IMR-90 (cell line): ENCODE data around the gene CORO1C. TPM values are rescaled to one million over a fixed set of nuclear protein-coding genes. Genes with fewer than 3 reads are reported as not detected.

Source experiments
- ATAC-seq: fragments of 200-7000 bp; cut with Tn5 transposase; 2 replicates; pipeline ENCODE4 v1.9.1; 2020; ENCODE audit warnings: low read depth, mild to moderate bottlenecking, moderate library complexity
- BruUV-seq: library from RNA; stranded (reverse); fragments of 400-500 nt; replicated peaks from 2 replicates; lab custom pipeline; 2021; lab: Mats Ljungman, UMichigan
- CTCF ChIA-PET: fragments of 300-600 bp; formaldehyde crosslinking; extraction: SDS; loops from one replicate; lab custom pipeline; 2021; ENCODE audit warnings: antibody characterized with exemption; lab: Yijun Ruan, JAX
- POLR2A ChIA-PET: fragments of 300-600 bp; sonication (Branson Sonifier 250); formaldehyde crosslinking; loops from one replicate; lab custom pipeline; 2022; ENCODE audit warnings: antibody characterized with exemption; ENCODE audit not compliant: unreplicated experiment; lab: Charles Lee
- DNase-seq: peaks from one replicate; pipeline ENCODE4 v3.0.0; 2013
- H2AFZ ChIP-seq: replicated peaks from 2 replicates; pipeline ENCODE3; 2013; ENCODE audit warnings: low read length, mild to moderate bottlenecking; ENCODE audit not compliant: poor library complexity
- H2AK5ac ChIP-seq: 2 replicates; pipeline ENCODE4 v1.6.1; 2013; ENCODE audit warnings: low read depth, low read length, inconsistent platforms
- H2AK9ac ChIP-seq: replicated peaks from 2 replicates; pipeline ENCODE3; 2013; ENCODE audit warnings: mild to moderate bottlenecking, low read depth, low read length, moderate library complexity; ENCODE audit not compliant: poor library complexity
- H2BK120ac ChIP-seq: 2 replicates; pipeline ENCODE4 v1.6.1; 2013; ENCODE audit warnings: low read depth, low read length, inconsistent platforms
- H2BK15ac ChIP-seq: 3 replicates; pipeline ENCODE4 v1.6.1; 2013; ENCODE audit warnings: low read depth, low read length, inconsistent platforms
- H2BK20ac ChIP-seq: 2 replicates; pipeline ENCODE4 v1.6.1; 2013; ENCODE audit warnings: low read depth, mild to moderate bottlenecking, inconsistent platforms, low read length, moderate library complexity
- H2BK5ac ChIP-seq: 2 replicates; pipeline ENCODE4 v1.6.1; 2013; ENCODE audit warnings: mild to moderate bottlenecking, low read depth, low read length, inconsistent platforms; ENCODE audit not compliant: poor library complexity, severe bottlenecking
- H3K14ac ChIP-seq: replicated peaks from 2 replicates; pipeline ENCODE4 v1.6.1; 2013; ENCODE audit warnings: low read depth, low read length, inconsistent platforms
- H3K18ac ChIP-seq: 2 replicates; pipeline ENCODE4 v1.6.1; 2013; ENCODE audit warnings: low read depth, low read length, control low read depth
- H3K23ac ChIP-seq: 2 replicates; pipeline ENCODE4 v1.6.1; 2013; ENCODE audit warnings: low read depth, low read length, inconsistent platforms
- H3K27ac ChIP-seq: 2 replicates; pipeline ENCODE4 v1.5.1; 2013; ENCODE audit warnings: mild to moderate bottlenecking, control low read depth, low read length; ENCODE audit not compliant: insufficient read depth
- H3K27me3 ChIP-seq: 2 replicates; pipeline ENCODE4 v1.6.1; 2013; ENCODE audit warnings: low read length; ENCODE audit not compliant: control insufficient read depth, insufficient read depth
- H3K36me3 ChIP-seq: 2 replicates; pipeline ENCODE4 v1.6.1; 2013; ENCODE audit warnings: low read length, mixed read lengths; ENCODE audit not compliant: control insufficient read depth, insufficient read depth
- H3K4ac ChIP-seq: 2 replicates; pipeline ENCODE4 v1.6.1; 2013; ENCODE audit warnings: low read depth, low read length, inconsistent platforms
- H3K4me1 ChIP-seq: 2 replicates; pipeline ENCODE4 v1.6.1; 2013; ENCODE audit warnings: low read length, mixed read lengths; ENCODE audit not compliant: control insufficient read depth, insufficient read depth
- H3K4me2 ChIP-seq: 2 replicates; pipeline ENCODE4 v1.6.1; 2013; ENCODE audit warnings: low read depth, mild to moderate bottlenecking, control low read depth, low read length, moderate library complexity
- H3K4me3 ChIP-seq: 2 replicates; pipeline ENCODE4 v1.5.1; 2013; ENCODE audit warnings: low read depth, mild to moderate bottlenecking, control low read depth, low read length, moderate library complexity; ENCODE audit not compliant: insufficient read depth
- H3K56ac ChIP-seq: 2 replicates; pipeline ENCODE4 v1.6.1; 2013; ENCODE audit warnings: low read length, inconsistent platforms; ENCODE audit not compliant: insufficient read depth; ENCODE audit errors: extremely low read depth
- H3K79me1 ChIP-seq, 2 experiments: 2 replicates each; pipeline ENCODE4 v1.6.1; 2013; ENCODE audit warnings: low read length in 2 of 2, inconsistent platforms in 1 of 2, low read depth in 1 of 2
- H3K9ac ChIP-seq: 2 replicates; pipeline ENCODE4 v1.6.1; 2013; ENCODE audit warnings: low read depth, low read length, control low read depth
- H3K9me1 ChIP-seq: 2 replicates; pipeline ENCODE4 v1.6.1; 2013; ENCODE audit warnings: low read length, inconsistent platforms; ENCODE audit not compliant: insufficient read depth
- H3K9me3 ChIP-seq: 2 replicates; pipeline ENCODE4 v1.6.1; 2013; ENCODE audit warnings: low read length; ENCODE audit not compliant: control insufficient read depth, insufficient read depth
- H4K20me1 ChIP-seq: 2 replicates; pipeline ENCODE4 v1.6.1; 2013; ENCODE audit warnings: low read length, inconsistent platforms; ENCODE audit not compliant: insufficient read depth
- H4K5ac ChIP-seq: 2 replicates; pipeline ENCODE4 v1.6.1; 2013; ENCODE audit warnings: mild to moderate bottlenecking, low read depth, low read length, control low read depth
- H4K8ac ChIP-seq, 2 experiments: 2 replicates each; pipeline ENCODE4 v1.6.1; 2013; ENCODE audit warnings: low read depth in 2 of 2, low read length in 2 of 2, control low read depth in 1 of 2, inconsistent platforms in 1 of 2
- H4K91ac ChIP-seq: 2 replicates; pipeline ENCODE4 v1.6.1; 2013; ENCODE audit warnings: low read depth, low read length, inconsistent platforms; ENCODE audit not compliant: insufficient read depth
- CEBPB ChIP-seq: IDR thresholded peaks from 2 replicates; pipeline ENCODE4 v1.6.1; 2012; ENCODE audit warnings: low read depth, low read length, improper control_type of control experiment
- CHD1 ChIP-seq: IDR thresholded peaks from 2 replicates; pipeline ENCODE4 v1.6.1; 2012; ENCODE audit warnings: low read depth, low read length, improper control_type of control experiment
- MAZ ChIP-seq: IDR thresholded peaks from 2 replicates; pipeline ENCODE4 v1.6.1; 2012; ENCODE audit warnings: low read depth, mild to moderate bottlenecking, low read length, improper control_type of control experiment, moderate library complexity, borderline replicate concordance
- USF2 ChIP-seq: fragments of 150-350 bp; IDR thresholded peaks from 2 replicates; pipeline ENCODE4 v1.6.1; 2017; ENCODE audit warnings: mild to moderate bottlenecking, antibody characterized with exemption, low read length, low read depth
- WGBS, 2 experiments: methylation state at CpG; one replicate each; pipeline versions ENCODE4 v1.1.5 to v1.1.7; 2013; ENCODE audit warnings: missing lambda C conversion rate in 2 of 2; ENCODE audit not compliant: insufficient read length in 1 of 2; ENCODE audit errors: extremely low coverage in 2 of 2; 5-methylcytosine and 5-hydroxymethylcytosine counted together
- dilution Hi-C: fragments of 300-500 bp; cut with HindIII; formaldehyde crosslinking; loops from one replicate; pipeline ENCODE4 v1.14.3; 2018; ENCODE audit warnings: low sequenced_read_pairs; ENCODE audit not compliant: unreplicated experiment
- in situ Hi-C: fragments of 300-500 bp; cut with MboI; formaldehyde crosslinking; loops from 3 replicates; pipeline ENCODE4 v1.14.3; 2019; ENCODE audit warnings: low sequenced_read_pairs, inconsistent platforms, mixed read lengths
- intact Hi-C: fragments of 100-400 bp; cut with micrococcal nuclease; formaldehyde crosslinking; loops from 2 replicates; pipeline ENCODE4 v1.10.0; 2022
- polyA plus RNA-seq, 3 experiments: library from polyadenylated mRNA; depleted of rRNA; stranded (reverse); fragments of >200 nt; gene quantifications; 2 replicates each; pipeline ENCODE4 v1.2.3, GENCODE V29; 2012; ENCODE audit warnings: low replicate concordance in 1 of 3
- total RNA-seq: library from RNA; depleted of rRNA; stranded (reverse); fragments of >200 nt; gene quantifications from 2 replicates; pipeline ENCODE4 v1.2.3, GENCODE V29; 2012

Gene CORO1C
- total and polyA plus RNA-seq, 2 of the 4 experiments (the other 2 are of a cell fraction): 675 to 1,100 TPM

- Histone ChIP-seq H3K14ac (no peak overlapping the region), H3K79me1 (peaks cover 34 to 54% of the 10 kb centered on the region in 2 experiments), H3K4me3 (no peak overlapping the region), H4K8ac (no peak overlapping the region), H2BK5ac (peak overlapping the region; percentile 9), H2AK5ac (no peak overlapping the region; the same call in 1 of the 2 replicates), H3K9ac (no peak overlapping the region), H3K4ac (no peak overlapping the region), H4K5ac (no peak overlapping the region), H2AK9ac (no peak overlapping the region), H2BK20ac (no peak overlapping the region), H3K36me3 (peaks cover 47% of the 10 kb centered on the region), H3K4me1 (peaks cover 9% of the 10 kb centered on the region), H4K20me1 (peaks cover 52% of the 10 kb centered on the region), H2BK120ac (no peak overlapping the region), H2BK15ac (no peak overlapping the region), H3K23ac (no peak overlapping the region), H3K9me3 (no peaks in the 10 kb centered on the region), H3K27me3 (no peaks in the 10 kb centered on the region), H4K91ac (no peak overlapping the region), H3K18ac (no peak overlapping the region), H2AFZ (no peak overlapping the region), H3K27ac (no peak overlapping the region), H3K9me1 (peaks cover 13% of the 10 kb centered on the region), H3K4me2 (no peak overlapping the region), H3K56ac (no peak overlapping the region)
- TF ChIP-seq USF2 (no peak), CEBPB (no peak), MAZ (no peak), CHD1 (no peak)
- no CpG with 5 or more reads among the region's 3 CpGs for WGBS, 2 experiments
- POLR2A ChIA-PET: no interaction called here
- DNase-seq (no peak), ATAC-seq (no peak)
- dilution Hi-C loops (no loop called here), intact Hi-C loops (no loop called here), in situ Hi-C loops (no loop called here)
- no TSS peak for BruUV-seq
- CTCF ChIA-PET: interaction anchor here (1.9 kb wide), 1 partner anchor 11 kb away, joined by 9 read pairs; no protein-coding TSS in a partner anchor
Observed at GRCh38 chr12:108653922-108654321, 77.4 kb downstream of the CORO1C start.
